Uterus (tissue), 4 donors: ENCODE measurements around the gene NUP160. TPM values are rescaled to one million over a fixed set of nuclear protein-coding genes. Genes with fewer than 3 reads are reported as not detected.
"Not testable (repeated sequence)": the region's sequence is repeated elsewhere in the genome, so short reads cannot be mapped to it uniquely, and the experiment has no call there.

Experiments used
- DNase-seq, 2 donors: peaks; one replicate each; pipeline ENCODE4 v3.0.0-alpha.2; 2019 to 2020
- H3K27ac ChIP-seq, 2 donors: fragments of 200-600 bp; sonication (generic); 1 replicate in 1 of 2; 2 replicates in 1 of 2; pipeline ENCODE4 v1.5.1; 2016 to 2018
- H3K27me3 ChIP-seq, 2 donors: fragments of 200-600 bp; sonication (generic); one replicate each; pipeline ENCODE4 v1.5.1; 2018 to 2019; ENCODE audit warnings: control low read depth in 1 of 2
- H3K36me3 ChIP-seq, 2 donors: fragments of 200-600 bp; sonication (generic); one replicate each; pipeline ENCODE4 v1.5.1; 2019; ENCODE audit warnings: control low read depth in 1 of 2
- H3K4me1 ChIP-seq, 2 donors: fragments of 200-600 bp; sonication (generic); one replicate each; pipeline ENCODE4 v1.5.1; 2018 to 2019; ENCODE audit warnings: control low read depth in 1 of 2
- H3K4me3 ChIP-seq, 2 donors: fragments of 200-600 bp; sonication (generic); 1 replicate in 1 of 2; 2 replicates in 1 of 2; pipeline ENCODE4 v1.5.1; 2018 to 2019; ENCODE audit warnings: mild to moderate bottlenecking in 1 of 2
- H3K9me3 ChIP-seq, 2 donors: fragments of 200-600 bp; sonication (generic); one replicate each; pipeline ENCODE4 v1.5.1; 2019; ENCODE audit warnings: control low read depth in 1 of 2
- CTCF ChIP-seq, 4 experiments: fragments of 200-600 bp in 2 of 4; fragments of 450-650 bp in 2 of 4; sonication (generic) in 2 of 4; IDR thresholded peaks; one replicate each; pipeline ENCODE4 v1.5.1; 2016 to 2019; ENCODE audit warnings: antibody characterized with exemption in 4 of 4, mild to moderate bottlenecking in 2 of 4, moderate library complexity in 1 of 4
- POLR2A ChIP-seq, 2 donors: fragments of 450-650 bp; IDR thresholded peaks; one replicate each; pipeline ENCODE4 v1.6.1; 2016; ENCODE audit warnings: antibody characterized with exemption in 2 of 2, mild to moderate bottlenecking in 1 of 2, moderate library complexity in 1 of 2
- intact Hi-C: fragments of 100-400 bp; cut with DNase I; formaldehyde crosslinking; loops from one replicate; pipeline ENCODE4 v1.15.1; 2023; ENCODE audit warnings: low total_unique reads
- total RNA-seq, 4 donors: library from RNA; depleted of rRNA in 3 of 4; stranded (reverse); fragments of >200 nt in 3 of 4; gene quantifications; one replicate each; pipeline versions ENCODE4 v1.1.0 to v1.2.4, GENCODE V29; 2014 to 2023
- donor health status: DM: yes; HTN: yes; CAD: no.

Gene NUP160
- total RNA-seq, 4 donors from 2014 or later: 11.8 to 90.8 (median 40.4) TPM

- H3K27ac ChIP-seq: no peak overlapping the region
- no peaks in the 10 kb centered on the region for H3K27me3 ChIP-seq
- H3K36me3 ChIP-seq: no peaks in the 10 kb centered on the region
- TF ChIP-seq CTCF (IDR thresholded peaks at IDR 0.05): no peak
- H3K4me1 ChIP-seq: no peaks in the 10 kb centered on the region
- intact Hi-C loops: no loop called here
- no peak for DNase-seq
- H3K4me3 ChIP-seq: no peak overlapping the region
- H3K9me3 ChIP-seq: no peaks in the 10 kb centered on the region
Measured at GRCh38 chr11:47775240-47775869, 72.8 kb downstream of the NUP160 start.

- no peak for DNase-seq
- H3K4me1 ChIP-seq: no peaks in the 10 kb centered on the region
- H3K27me3 ChIP-seq: no peaks in the 10 kb centered on the region
- H3K4me3 ChIP-seq: no peak overlapping the region
- no peaks in the 10 kb centered on the region for H3K9me3 ChIP-seq
- no peaks in the 10 kb centered on the region for H3K36me3 ChIP-seq
- no peak overlapping the region for H3K27ac ChIP-seq
- intact Hi-C loops: no loop called here
- no peak for TF ChIP-seq CTCF (IDR thresholded peaks at IDR 0.05)
- no peak for TF ChIP-seq POLR2A (IDR thresholded peaks at IDR 0.05)
Measured at GRCh38 chr11:47773882-47774281, 74.3 kb downstream of the NUP160 start.

GRCh38 chr11:47769556-47769955, 78.6 kb downstream of the NUP160 start:
- intact Hi-C loops, H3K27ac ChIP-seq: not testable (repeated sequence)

GRCh38 chr11:47768101-47768612, 80.0 kb downstream of the NUP160 start:
- intact Hi-C loops: no loop called here
- peak in 1 of 4 experiments; percentile 6 for TF ChIP-seq CTCF (IDR thresholded peaks at IDR 0.05)
- TF ChIP-seq POLR2A (IDR thresholded peaks at IDR 0.05): peak; percentile 70 to 74
- no peaks in the 10 kb centered on the region for H3K36me3 ChIP-seq
- H3K4me1 ChIP-seq: no peaks in the 10 kb centered on the region
- H3K4me3 ChIP-seq: peak overlapping the region; percentile 46 to 65
- no peaks in the 10 kb centered on the region for H3K27me3 ChIP-seq
- no peaks in the 10 kb centered on the region for H3K9me3 ChIP-seq
- peak overlapping the region; percentile 98 to 99 for H3K27ac ChIP-seq
- DNase-seq: peak; percentile 45 to 64

More at GRCh38 chr11:47769556-47769955, 78.6 kb downstream of the NUP160 start:
- H3K4me3 ChIP-seq, H3K9me3 ChIP-seq, H3K27me3 ChIP-seq, H3K36me3 ChIP-seq, H3K4me1 ChIP-seq, DNase-seq: not testable (repeated sequence)

- DNase-seq: peak; percentile 60 to 65
- no peak for TF ChIP-seq CTCF (IDR thresholded peaks at IDR 0.05)
- TF ChIP-seq POLR2A (IDR thresholded peaks at IDR 0.05): peak in 1 of 2 donors; percentile 29
- H3K36me3 ChIP-seq: no peaks in the 10 kb centered on the region
- peak overlapping the region; percentile 98 to 99 for H3K27ac ChIP-seq
- H3K27me3 ChIP-seq: no peaks in the 10 kb centered on the region
- no peaks in the 10 kb centered on the region for H3K9me3 ChIP-seq
- intact Hi-C loops: no loop called here
- H3K4me1 ChIP-seq: no peaks in the 10 kb centered on the region
- H3K4me3 ChIP-seq: peak overlapping the region; percentile 65 to 85
Measured at GRCh38 chr11:47766509-47767227, 81.5 kb downstream of the NUP160 start.
